K562 (cell line): ENCODE results near the gene PDZRN3. TPM values are rescaled to one million over a fixed set of nuclear protein-coding genes. Genes with fewer than 3 reads are reported as not detected.

ENCODE experiments used
- ATAC-seq: fragments of 200-7000 bp; cut with Tn5 transposase; 3 replicates; pipeline ENCODE4 v1.9.1; 2020; ENCODE audit warnings: moderate library complexity
- BruUV-seq: library from RNA; stranded (reverse); fragments of 400-500 nt; replicated peaks from 2 replicates; lab custom pipeline; 2021; lab: Mats Ljungman, UMichigan
- CTCF ChIA-PET: fragments of 300-600 bp; formaldehyde crosslinking; extraction: SDS; loops from one replicate; lab custom pipeline; 2021; ENCODE audit warnings: low intra/inter-chr PET ratio; lab: Yijun Ruan, JAX
- POLR2A ChIA-PET: fragments of 300-600, 350-650 bp; sonication (Branson Sonifier 250); formaldehyde crosslinking; extraction: SDS; loops from one replicate; lab custom pipeline; 2021; ENCODE audit warnings: antibody characterized with exemption, inconsistent platforms; lab: Yijun Ruan, JAX
- DNase-seq, 4 experiments: peaks; one replicate each; pipeline versions ENCODE4 v3.0.0 to v3.0.0-alpha.2; 2011 to 2018; ENCODE audit warnings: low spot score in 3 of 4, mixed read lengths in 3 of 4; ENCODE audit errors: extremely low read depth in 1 of 4
- FAIRE-seq: peaks from 2 replicates; lab custom pipeline; 2011; peaks lifted over from hg19 to GRCh38; lab: Jason Lieb, UNC
- H2AFZ ChIP-seq: 2 replicates; pipeline ENCODE4 v1.6.0; 2011; ENCODE audit warnings: low read depth, low read length, control low read depth, inconsistent platforms
- H3K27ac ChIP-seq: fragments of 200-600 bp; 3 replicates; pipeline ENCODE4 v1.8.0; 2011; ENCODE audit warnings: low read depth, mild to moderate bottlenecking, control low read depth, inconsistent platforms, low read length, moderate library complexity, mixed read lengths; ENCODE audit errors: extremely low read depth
- H3K27me3 ChIP-seq, 2 experiments: fragments of 300-600 bp in 1 of 2; 2 replicates in 1 of 2; 3 replicates in 1 of 2; pipeline versions ENCODE4 v1.6.0 to v1.8.0; 2011; ENCODE audit warnings: inconsistent platforms in 2 of 2, low read length in 2 of 2, mild to moderate bottlenecking in 1 of 2, mixed read lengths in 1 of 2, moderate library complexity in 1 of 2; ENCODE audit not compliant: control insufficient read depth in 2 of 2, insufficient read depth in 2 of 2
- H3K36me3 ChIP-seq: fragments of 300-600 bp; 3 replicates; pipeline ENCODE4 v1.8.0; 2011; ENCODE audit warnings: mild to moderate bottlenecking, low read length, inconsistent platforms; ENCODE audit not compliant: control insufficient read depth, insufficient read depth
- H3K4me1 ChIP-seq, 2 experiments: fragments of 200-600 bp in 1 of 2; replicated peaks in 1 of 2; 2 replicates in 1 of 2; 3 replicates in 1 of 2; pipeline versions ENCODE4 v1.5.1 to v1.8.0; 2011; ENCODE audit warnings: inconsistent platforms in 2 of 2, low read length in 2 of 2, mild to moderate bottlenecking in 1 of 2, mixed read lengths in 1 of 2, moderate library complexity in 1 of 2; ENCODE audit not compliant: control insufficient read depth in 2 of 2, insufficient read depth in 2 of 2
- H3K4me2 ChIP-seq: 2 replicates; pipeline ENCODE4 v1.6.1; 2011; ENCODE audit warnings: low read length, control low read depth, inconsistent platforms, mixed read lengths; ENCODE audit not compliant: insufficient read depth
- H3K4me3 ChIP-seq: fragments of 200-600 bp; sonication (generic), shearing (Covaris generic); 2 replicates; pipeline ENCODE4 v1.5.1; 2016; ENCODE audit warnings: control low read depth, inconsistent platforms
- H3K79me2 ChIP-seq: fragments of 200-600 bp; 3 replicates; pipeline ENCODE4 v1.8.0; 2011; ENCODE audit warnings: low read length, inconsistent platforms; ENCODE audit not compliant: control insufficient read depth, insufficient read depth
- H3K9ac ChIP-seq, 2 experiments: 2 replicates each; pipeline versions ENCODE4 v1.6.0 to v1.6.1; 2011; ENCODE audit warnings: low read depth in 2 of 2, low read length in 2 of 2, control low read depth in 1 of 2, inconsistent platforms in 1 of 2, mild to moderate bottlenecking in 1 of 2, mixed read lengths in 1 of 2; ENCODE audit not compliant: insufficient read depth in 1 of 2
- H3K9me1 ChIP-seq: one replicate; pipeline ENCODE4 v1.6.0; 2011; ENCODE audit warnings: inconsistent platforms, mild to moderate bottlenecking, low read length, moderate library complexity; ENCODE audit not compliant: control insufficient read depth, insufficient read depth
- H3K9me3 ChIP-seq: replicated peaks from 2 replicates; pipeline ENCODE4 v1.5.1; 2011; ENCODE audit warnings: low read depth, low read length, inconsistent platforms; ENCODE audit not compliant: control insufficient read depth, insufficient read depth
- H4K20me1 ChIP-seq: replicated peaks from 2 replicates; pipeline ENCODE4 v1.6.1; 2011; ENCODE audit warnings: low read length, inconsistent platforms, mixed read lengths; ENCODE audit not compliant: control insufficient read depth, insufficient read depth
- FOSL1 ChIP-seq: fragments of 200-800 bp; sonication (Bioruptor generic); conservative IDR thresholded peaks from 2 replicates; pipeline ENCODE4 v1.6.1; 2016; ENCODE audit warnings: missing genetic modification characterization, missing compliant biosample characterization
- PHF20 ChIP-seq: fragments of 450-650 bp; IDR thresholded peaks from 2 replicates; pipeline ENCODE4 v1.6.1; 2018; ENCODE audit not compliant: partially characterized antibody
- ZNF311 ChIP-seq: fragments of 250-450 bp; sonication (Bioruptor Pico); IDR thresholded peaks from 2 replicates; pipeline ENCODE4 v1.4.0; 2020; ENCODE audit warnings: mild to moderate bottlenecking, moderate library complexity
- WGBS: fragments of 100-300 bp; shearing (Covaris generic); methylation state at CpG from one replicate; pipeline ENCODE4 v1.1.6; 2016; ENCODE audit warnings: low coverage, mixed read lengths; ENCODE audit not compliant: insufficient coverage; ENCODE audit errors: missing lambda C conversion rate; 5-methylcytosine and 5-hydroxymethylcytosine counted together
- in situ Hi-C: fragments of 300-500 bp; cut with MboI; formaldehyde crosslinking; loops from 4 replicates; pipeline ENCODE4 v1.15.0; 2018; ENCODE audit warnings: inconsistent platforms, mixed read lengths
- intact Hi-C: fragments of 100-400 bp; cut with micrococcal nuclease; formaldehyde crosslinking; loops from 2 replicates; pipeline ENCODE4 v1.14.2; 2022
- polyA plus RNA-seq, 8 experiments: library from polyadenylated mRNA; depleted of rRNA in 4 of 8; stranded (reverse) in 5 of 8; unstranded in 3 of 8; fragments of >200 nt; fragmentation: Nextera tagmentation in 2 of 8; fragmentation: Illumina TruSeq in 1 of 8; extraction: Ambion mirVana in 2 of 8; extraction: Trizol in 1 of 8; gene quantifications; 2 replicates each; pipeline versions ENCODE4 v1.2.1 to v1.2.3, GENCODE V29; 2011 to 2014; ENCODE audit warnings: inconsistent platforms in 1 of 8, missing spikeins in 1 of 8
- total RNA-seq, 7 experiments: library from RNA; depleted of rRNA in 6 of 7; stranded (reverse); fragments of >200 nt in 6 of 7; fragmentation: Illumina TruSeq in 2 of 7; extraction: Trizol in 2 of 7; gene quantifications; 2 replicates each; pipeline versions ENCODE4 v1.2.1 to v1.2.3, GENCODE V29; 2011 to 2021; ENCODE audit warnings: low replicate concordance in 1 of 7
- TF ChIP-seq, protein P1 (sequence below): sonication (generic); formaldehyde crosslinking; IDR thresholded peaks from 2 replicates; pipeline ENCODE4 v1.8.1; 2023; ENCODE audit warnings: mild to moderate bottlenecking, missing genetic modification reagents
- TF ChIP-seq, protein P2 (sequence below): fragments of 450-650 bp; IDR thresholded peaks from 2 replicates; pipeline ENCODE4 v1.6.1; 2016; ENCODE audit warnings: mild to moderate bottlenecking, moderate library complexity
- TF ChIP-seq, protein P3 (sequence below): fragments of 450-650 bp; IDR thresholded peaks from 2 replicates; pipeline ENCODE4 v1.6.1; 2016; ENCODE audit warnings: mild to moderate bottlenecking

The PDZRN3 gene
- total and polyA plus RNA-seq, 9 of the 15 experiments (the other 6 are each of a cell fraction or from before 2014, with no cell fraction given): 0.16 TPM; not detected in 8

DNA sequence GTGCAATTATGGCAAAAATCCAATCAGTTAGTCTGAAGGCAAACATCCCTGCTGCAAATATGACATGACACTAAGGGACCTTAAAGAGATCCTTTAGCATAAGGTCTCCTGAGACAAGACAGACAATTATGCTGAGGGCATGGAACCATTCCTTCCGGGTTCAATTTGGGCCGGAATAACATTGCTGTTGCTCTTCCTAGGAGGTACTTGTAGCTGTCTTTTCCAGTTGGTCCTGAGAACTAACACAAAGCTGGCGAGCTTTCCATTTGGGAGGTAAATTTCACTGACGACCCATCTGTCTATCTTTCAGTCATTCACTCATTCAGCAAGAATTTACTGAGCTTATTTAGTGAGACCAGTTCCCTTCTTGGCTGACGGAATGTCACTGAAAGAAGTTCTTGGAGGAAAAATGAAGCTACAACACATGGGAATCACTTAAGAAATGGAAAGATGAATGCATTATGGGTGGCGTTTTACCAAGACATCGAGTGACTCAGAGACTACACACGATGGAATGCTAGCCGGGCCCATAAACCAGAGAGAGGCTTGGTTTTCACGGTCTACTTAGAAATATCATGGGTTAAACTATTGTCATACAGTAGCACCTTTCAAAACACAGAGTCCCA, 215.5 kb downstream of the PDZRN3 start:
- POLR2A ChIA-PET: interaction anchor here (0.5 kb wide), 1 partner anchor 308 kb away, joined by 3 read pairs; no protein-coding TSS in a partner anchor
- ATAC-seq: no peak
- Histone ChIP-seq H3K9ac (no peak overlapping the region), H3K9me1 (no peaks in the 10 kb centered on the region), H3K27me3 (peaks cover 0 to 10% of the 10 kb centered on the region in 2 experiments; a peak in 2 of 5 replicates), H3K79me2 (no peaks in the 10 kb centered on the region), H3K4me3 (no peak overlapping the region), H3K36me3 (no peaks in the 10 kb centered on the region), H2AFZ (no peak overlapping the region), H3K27ac (no peak overlapping the region), H3K9me3 (no peaks in the 10 kb centered on the region), H3K4me1 (no peaks in the 10 kb centered on the region), H3K4me2 (no peak overlapping the region), H4K20me1 (no peaks in the 10 kb centered on the region)
- BruUV-seq: no TSS peak
- DNase-seq: no peak
- 0% methylated on average over 10 of the region's 10 CpGs for WGBS
- in situ Hi-C loops (no loop called here), intact Hi-C loops (no loop called here)
- no peak for FAIRE-seq
- CTCF ChIA-PET: no interaction called here
- TF ChIP-seq FOSL1 (tag) (no peak), PHF20 (no peak), ZNF311 (no peak)
- TF ChIP-seq, protein P1, sequence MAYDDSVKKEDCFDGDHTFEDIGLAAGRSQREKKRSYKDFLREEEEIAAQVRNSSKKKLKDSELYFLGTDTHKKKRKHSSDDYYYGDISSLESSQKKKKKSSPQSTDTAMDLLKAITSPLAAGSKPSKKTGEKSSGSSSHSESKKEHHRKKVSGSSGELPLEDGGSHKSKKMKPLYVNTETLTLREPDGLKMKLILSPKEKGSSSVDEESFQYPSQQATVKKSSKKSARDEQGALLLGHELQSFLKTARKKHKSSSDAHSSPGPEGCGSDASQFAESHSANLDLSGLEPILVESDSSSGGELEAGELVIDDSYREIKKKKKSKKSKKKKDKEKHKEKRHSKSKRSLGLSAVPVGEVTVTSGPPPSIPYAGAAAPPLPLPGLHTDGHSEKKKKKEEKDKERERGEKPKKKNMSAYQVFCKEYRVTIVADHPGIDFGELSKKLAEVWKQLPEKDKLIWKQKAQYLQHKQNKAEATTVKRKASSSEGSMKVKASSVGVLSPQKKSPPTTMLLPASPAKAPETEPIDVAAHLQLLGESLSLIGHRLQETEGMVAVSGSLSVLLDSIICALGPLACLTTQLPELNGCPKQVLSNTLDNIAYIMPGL (CRISPR knock-in tag): no peak
- TF ChIP-seq, protein P2, sequence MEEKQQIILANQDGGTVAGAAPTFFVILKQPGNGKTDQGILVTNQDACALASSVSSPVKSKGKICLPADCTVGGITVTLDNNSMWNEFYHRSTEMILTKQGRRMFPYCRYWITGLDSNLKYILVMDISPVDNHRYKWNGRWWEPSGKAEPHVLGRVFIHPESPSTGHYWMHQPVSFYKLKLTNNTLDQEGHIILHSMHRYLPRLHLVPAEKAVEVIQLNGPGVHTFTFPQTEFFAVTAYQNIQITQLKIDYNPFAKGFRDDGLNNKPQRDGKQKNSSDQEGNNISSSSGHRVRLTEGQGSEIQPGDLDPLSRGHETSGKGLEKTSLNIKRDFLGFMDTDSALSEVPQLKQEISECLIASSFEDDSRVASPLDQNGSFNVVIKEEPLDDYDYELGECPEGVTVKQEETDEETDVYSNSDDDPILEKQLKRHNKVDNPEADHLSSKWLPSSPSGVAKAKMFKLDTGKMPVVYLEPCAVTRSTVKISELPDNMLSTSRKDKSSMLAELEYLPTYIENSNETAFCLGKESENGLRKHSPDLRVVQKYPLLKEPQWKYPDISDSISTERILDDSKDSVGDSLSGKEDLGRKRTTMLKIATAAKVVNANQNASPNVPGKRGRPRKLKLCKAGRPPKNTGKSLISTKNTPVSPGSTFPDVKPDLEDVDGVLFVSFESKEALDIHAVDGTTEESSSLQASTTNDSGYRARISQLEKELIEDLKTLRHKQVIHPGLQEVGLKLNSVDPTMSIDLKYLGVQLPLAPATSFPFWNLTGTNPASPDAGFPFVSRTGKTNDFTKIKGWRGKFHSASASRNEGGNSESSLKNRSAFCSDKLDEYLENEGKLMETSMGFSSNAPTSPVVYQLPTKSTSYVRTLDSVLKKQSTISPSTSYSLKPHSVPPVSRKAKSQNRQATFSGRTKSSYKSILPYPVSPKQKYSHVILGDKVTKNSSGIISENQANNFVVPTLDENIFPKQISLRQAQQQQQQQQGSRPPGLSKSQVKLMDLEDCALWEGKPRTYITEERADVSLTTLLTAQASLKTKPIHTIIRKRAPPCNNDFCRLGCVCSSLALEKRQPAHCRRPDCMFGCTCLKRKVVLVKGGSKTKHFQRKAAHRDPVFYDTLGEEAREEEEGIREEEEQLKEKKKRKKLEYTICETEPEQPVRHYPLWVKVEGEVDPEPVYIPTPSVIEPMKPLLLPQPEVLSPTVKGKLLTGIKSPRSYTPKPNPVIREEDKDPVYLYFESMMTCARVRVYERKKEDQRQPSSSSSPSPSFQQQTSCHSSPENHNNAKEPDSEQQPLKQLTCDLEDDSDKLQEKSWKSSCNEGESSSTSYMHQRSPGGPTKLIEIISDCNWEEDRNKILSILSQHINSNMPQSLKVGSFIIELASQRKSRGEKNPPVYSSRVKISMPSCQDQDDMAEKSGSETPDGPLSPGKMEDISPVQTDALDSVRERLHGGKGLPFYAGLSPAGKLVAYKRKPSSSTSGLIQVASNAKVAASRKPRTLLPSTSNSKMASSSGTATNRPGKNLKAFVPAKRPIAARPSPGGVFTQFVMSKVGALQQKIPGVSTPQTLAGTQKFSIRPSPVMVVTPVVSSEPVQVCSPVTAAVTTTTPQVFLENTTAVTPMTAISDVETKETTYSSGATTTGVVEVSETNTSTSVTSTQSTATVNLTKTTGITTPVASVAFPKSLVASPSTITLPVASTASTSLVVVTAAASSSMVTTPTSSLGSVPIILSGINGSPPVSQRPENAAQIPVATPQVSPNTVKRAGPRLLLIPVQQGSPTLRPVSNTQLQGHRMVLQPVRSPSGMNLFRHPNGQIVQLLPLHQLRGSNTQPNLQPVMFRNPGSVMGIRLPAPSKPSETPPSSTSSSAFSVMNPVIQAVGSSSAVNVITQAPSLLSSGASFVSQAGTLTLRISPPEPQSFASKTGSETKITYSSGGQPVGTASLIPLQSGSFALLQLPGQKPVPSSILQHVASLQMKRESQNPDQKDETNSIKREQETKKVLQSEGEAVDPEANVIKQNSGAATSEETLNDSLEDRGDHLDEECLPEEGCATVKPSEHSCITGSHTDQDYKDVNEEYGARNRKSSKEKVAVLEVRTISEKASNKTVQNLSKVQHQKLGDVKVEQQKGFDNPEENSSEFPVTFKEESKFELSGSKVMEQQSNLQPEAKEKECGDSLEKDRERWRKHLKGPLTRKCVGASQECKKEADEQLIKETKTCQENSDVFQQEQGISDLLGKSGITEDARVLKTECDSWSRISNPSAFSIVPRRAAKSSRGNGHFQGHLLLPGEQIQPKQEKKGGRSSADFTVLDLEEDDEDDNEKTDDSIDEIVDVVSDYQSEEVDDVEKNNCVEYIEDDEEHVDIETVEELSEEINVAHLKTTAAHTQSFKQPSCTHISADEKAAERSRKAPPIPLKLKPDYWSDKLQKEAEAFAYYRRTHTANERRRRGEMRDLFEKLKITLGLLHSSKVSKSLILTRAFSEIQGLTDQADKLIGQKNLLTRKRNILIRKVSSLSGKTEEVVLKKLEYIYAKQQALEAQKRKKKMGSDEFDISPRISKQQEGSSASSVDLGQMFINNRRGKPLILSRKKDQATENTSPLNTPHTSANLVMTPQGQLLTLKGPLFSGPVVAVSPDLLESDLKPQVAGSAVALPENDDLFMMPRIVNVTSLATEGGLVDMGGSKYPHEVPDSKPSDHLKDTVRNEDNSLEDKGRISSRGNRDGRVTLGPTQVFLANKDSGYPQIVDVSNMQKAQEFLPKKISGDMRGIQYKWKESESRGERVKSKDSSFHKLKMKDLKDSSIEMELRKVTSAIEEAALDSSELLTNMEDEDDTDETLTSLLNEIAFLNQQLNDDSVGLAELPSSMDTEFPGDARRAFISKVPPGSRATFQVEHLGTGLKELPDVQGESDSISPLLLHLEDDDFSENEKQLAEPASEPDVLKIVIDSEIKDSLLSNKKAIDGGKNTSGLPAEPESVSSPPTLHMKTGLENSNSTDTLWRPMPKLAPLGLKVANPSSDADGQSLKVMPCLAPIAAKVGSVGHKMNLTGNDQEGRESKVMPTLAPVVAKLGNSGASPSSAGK: no peak
- TF ChIP-seq, protein P3, sequence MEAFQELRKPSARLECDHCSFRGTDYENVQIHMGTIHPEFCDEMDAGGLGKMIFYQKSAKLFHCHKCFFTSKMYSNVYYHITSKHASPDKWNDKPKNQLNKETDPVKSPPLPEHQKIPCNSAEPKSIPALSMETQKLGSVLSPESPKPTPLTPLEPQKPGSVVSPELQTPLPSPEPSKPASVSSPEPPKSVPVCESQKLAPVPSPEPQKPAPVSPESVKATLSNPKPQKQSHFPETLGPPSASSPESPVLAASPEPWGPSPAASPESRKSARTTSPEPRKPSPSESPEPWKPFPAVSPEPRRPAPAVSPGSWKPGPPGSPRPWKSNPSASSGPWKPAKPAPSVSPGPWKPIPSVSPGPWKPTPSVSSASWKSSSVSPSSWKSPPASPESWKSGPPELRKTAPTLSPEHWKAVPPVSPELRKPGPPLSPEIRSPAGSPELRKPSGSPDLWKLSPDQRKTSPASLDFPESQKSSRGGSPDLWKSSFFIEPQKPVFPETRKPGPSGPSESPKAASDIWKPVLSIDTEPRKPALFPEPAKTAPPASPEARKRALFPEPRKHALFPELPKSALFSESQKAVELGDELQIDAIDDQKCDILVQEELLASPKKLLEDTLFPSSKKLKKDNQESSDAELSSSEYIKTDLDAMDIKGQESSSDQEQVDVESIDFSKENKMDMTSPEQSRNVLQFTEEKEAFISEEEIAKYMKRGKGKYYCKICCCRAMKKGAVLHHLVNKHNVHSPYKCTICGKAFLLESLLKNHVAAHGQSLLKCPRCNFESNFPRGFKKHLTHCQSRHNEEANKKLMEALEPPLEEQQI: no peak
